Activated T-cell treated with anti-CD3 and anti-CD28 coated beads, Interleukin-2, amount 50 U/mL, for 4 hours (primary cell): Measurements from ENCODE around the gene SATB1. TPM values are rescaled to one million over a fixed set of nuclear protein-coding genes. Genes with fewer than 3 reads are reported as not detected.
"Not testable (repeated sequence)": the region's sequence is repeated elsewhere in the genome, so short reads cannot be mapped to it uniquely, and the experiment has no call there.

Source experiments
- ATAC-seq, 2 donors: fragments of 200-7000 bp; cut with Tn5 transposase; one replicate each; pipeline ENCODE4 v1.10.0; 2021
- DNase-seq: peaks from one replicate; pipeline ENCODE4 v3.0.0-alpha.2; 2020
- H3K27me3 Mint-ChIP-seq: one replicate; pipeline ENCODE4 v1.8.0; 2021; ENCODE audit warnings: low read depth, mixed read lengths
- H3K36me3 Mint-ChIP-seq: one replicate; pipeline ENCODE4 v1.8.0; 2022; ENCODE audit warnings: mixed read lengths; ENCODE audit not compliant: insufficient read depth
- H3K4me1 Mint-ChIP-seq: one replicate; pipeline ENCODE4 v1.8.0; 2021; ENCODE audit warnings: low read depth, mixed read lengths
- H3K4me3 Mint-ChIP-seq: one replicate; pipeline ENCODE4 v1.8.0; 2021; ENCODE audit warnings: mild to moderate bottlenecking, moderate library complexity, mixed read lengths
- H3K9me3 Mint-ChIP-seq: one replicate; pipeline ENCODE4 v1.8.0; 2021; ENCODE audit warnings: mixed read lengths
- total RNA-seq, 3 donors: library from RNA; stranded (reverse); gene quantifications; one replicate each; pipeline ENCODE4 v1.2.1, GENCODE V29; 2021

Gene SATB1
- total RNA-seq, 3 donors from 2014 or later = 209 to 239 (median 228) TPM

GRCh38 chr3:18343809-18344208 is 81.3 kb downstream of the SATB1 start:
- Mint-ChIP-seq H3K27me3 (no peaks in the 10 kb centered on the region), H3K36me3 (peaks cover 5% of the 10 kb centered on the region), H3K4me3 (no peak overlapping the region), H3K9me3 (no peaks in the 10 kb centered on the region), H3K4me1 (peaks cover 11% of the 10 kb centered on the region)
- DNase-seq (no peak), ATAC-seq (no peak)

GRCh38 chr3:18338827-18339514 is 86.2 kb downstream of the SATB1 start:
- no peak overlapping the region for H3K4me3 Mint-ChIP-seq
- ATAC-seq = no peak
- peaks cover 9% of the 10 kb centered on the region for H3K4me1 Mint-ChIP-seq
- no peaks in the 10 kb centered on the region for H3K27me3 Mint-ChIP-seq
- no peak for DNase-seq
- H3K9me3 Mint-ChIP-seq = no peaks in the 10 kb centered on the region
- H3K36me3 Mint-ChIP-seq = no peaks in the 10 kb centered on the region

GRCh38 chr3:18337231-18337630 is 87.9 kb downstream of the SATB1 start:
- no peak overlapping the region for H3K4me3 Mint-ChIP-seq
- no peaks in the 10 kb centered on the region for H3K36me3 Mint-ChIP-seq
- no peak for DNase-seq
- H3K4me1 Mint-ChIP-seq = peaks cover 9% of the 10 kb centered on the region
- no peak for ATAC-seq
- no peaks in the 10 kb centered on the region for H3K27me3 Mint-ChIP-seq
- H3K9me3 Mint-ChIP-seq = no peaks in the 10 kb centered on the region

DNA sequence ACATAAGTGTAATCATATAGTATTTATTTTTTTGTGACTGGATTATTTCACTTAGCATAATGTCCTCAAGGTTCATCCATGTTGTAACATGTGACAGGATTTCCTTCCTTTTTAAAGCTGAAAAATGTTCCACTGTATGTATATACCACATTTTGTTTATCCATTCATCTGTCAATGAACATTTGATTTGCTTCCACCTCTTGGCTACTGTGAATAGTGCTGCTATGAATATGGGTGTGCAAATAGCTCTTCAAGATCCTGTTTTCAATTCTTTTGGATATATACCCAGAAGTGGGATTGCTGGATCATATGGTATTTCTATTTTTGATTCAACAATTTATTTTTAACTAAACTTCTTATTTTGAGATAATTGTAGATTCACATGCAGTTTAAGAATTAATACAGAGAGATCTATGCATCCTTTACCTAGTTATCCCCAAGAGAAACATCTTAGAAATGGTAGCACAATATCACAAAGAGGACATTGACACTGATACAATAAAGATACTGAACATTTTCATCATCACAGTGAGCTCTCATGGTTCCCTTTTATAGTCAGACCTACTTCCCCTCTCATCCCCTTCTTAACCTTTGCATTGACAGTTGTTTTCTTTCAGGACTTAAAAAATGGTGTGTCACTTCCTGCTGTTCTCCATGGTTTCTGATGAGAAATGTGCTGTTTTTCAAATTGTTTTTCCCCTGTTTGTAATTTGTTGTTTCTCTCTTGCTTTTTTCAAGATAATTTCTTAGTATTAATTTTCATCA is 90.1 kb downstream of the SATB1 start:
- Mint-ChIP-seq H3K9me3 (no peaks in the 10 kb centered on the region), H3K36me3 (no peaks in the 10 kb centered on the region), H3K4me1 (peaks cover 9% of the 10 kb centered on the region), H3K27me3 (peaks cover 2% of the 10 kb centered on the region), H3K4me3 (no peak overlapping the region)
- no peak for DNase-seq
- ATAC-seq = no peak

- not testable (repeated sequence) for DNase-seq, H3K4me3 Mint-ChIP-seq, H3K36me3 Mint-ChIP-seq, H3K27me3 Mint-ChIP-seq, H3K9me3 Mint-ChIP-seq, H3K4me1 Mint-ChIP-seq, ATAC-seq
Observed at GRCh38 chr3:18330772-18331441, 94.2 kb downstream of the SATB1 start.

DNA sequence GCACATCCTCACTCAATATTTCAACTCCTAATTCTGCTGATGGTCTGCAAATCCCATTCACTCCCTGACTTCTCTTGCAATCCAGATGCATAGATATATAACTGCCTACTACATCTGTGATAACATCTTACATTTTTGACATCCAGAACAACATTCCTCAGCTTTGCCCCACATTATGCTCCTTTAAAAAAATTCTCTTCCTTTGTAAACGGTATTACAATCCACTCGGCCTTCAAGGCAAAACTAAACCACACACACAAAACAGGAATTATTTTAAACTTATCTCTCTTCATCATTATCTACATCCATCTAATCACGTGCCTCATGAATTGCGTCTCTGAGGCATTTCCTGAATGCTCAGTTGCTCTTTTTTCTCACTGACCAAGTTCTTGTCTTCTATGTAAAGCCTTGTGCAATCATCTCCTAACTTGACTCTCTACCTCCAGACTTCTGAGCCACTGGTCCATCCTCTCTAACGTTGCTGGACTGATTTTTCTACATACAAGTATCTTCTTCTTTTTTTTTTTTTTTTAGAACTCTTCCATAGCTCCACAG is 117.0 kb downstream of the SATB1 start:
- no peak overlapping the region for H3K4me3 Mint-ChIP-seq
- H3K36me3 Mint-ChIP-seq = no peaks in the 10 kb centered on the region
- ATAC-seq = no peak
- H3K4me1 Mint-ChIP-seq = no peaks in the 10 kb centered on the region
- no peaks in the 10 kb centered on the region for H3K9me3 Mint-ChIP-seq
- H3K27me3 Mint-ChIP-seq = no peaks in the 10 kb centered on the region
- no peak for DNase-seq

GRCh38 chr3:18307529-18307928 is 117.6 kb downstream of the SATB1 start:
- H3K4me3 Mint-ChIP-seq = no peak overlapping the region

GRCh38 chr3:18302517-18302916 is 122.6 kb downstream of the SATB1 start:
- ATAC-seq (no peak), DNase-seq (no peak)
- H3K4me3 Mint-ChIP-seq = no peak overlapping the region
- H3K27me3 Mint-ChIP-seq = no peaks in the 10 kb centered on the region
- H3K36me3 Mint-ChIP-seq = no peaks in the 10 kb centered on the region
- no peaks in the 10 kb centered on the region for H3K4me1 Mint-ChIP-seq
- H3K9me3 Mint-ChIP-seq = peaks cover 11% of the 10 kb centered on the region

More at GRCh38 chr3:18307529-18307928, 117.6 kb downstream of the SATB1 start:
- no peaks in the 10 kb centered on the region for H3K9me3 Mint-ChIP-seq
- no peaks in the 10 kb centered on the region for H3K27me3 Mint-ChIP-seq
- no peaks in the 10 kb centered on the region for H3K36me3 Mint-ChIP-seq
- ATAC-seq (no peak), DNase-seq (no peak)
- H3K4me1 Mint-ChIP-seq = no peaks in the 10 kb centered on the region

GRCh38 chr3:18301781-18302180 is 123.4 kb downstream of the SATB1 start:
- Mint-ChIP-seq H3K9me3 (peaks cover 19% of the 10 kb centered on the region), H3K4me1 (no peaks in the 10 kb centered on the region), H3K27me3 (no peaks in the 10 kb centered on the region), H3K36me3 (no peaks in the 10 kb centered on the region), H3K4me3 (no peak overlapping the region)
- DNase-seq (no peak), ATAC-seq (no peak)

DNA sequence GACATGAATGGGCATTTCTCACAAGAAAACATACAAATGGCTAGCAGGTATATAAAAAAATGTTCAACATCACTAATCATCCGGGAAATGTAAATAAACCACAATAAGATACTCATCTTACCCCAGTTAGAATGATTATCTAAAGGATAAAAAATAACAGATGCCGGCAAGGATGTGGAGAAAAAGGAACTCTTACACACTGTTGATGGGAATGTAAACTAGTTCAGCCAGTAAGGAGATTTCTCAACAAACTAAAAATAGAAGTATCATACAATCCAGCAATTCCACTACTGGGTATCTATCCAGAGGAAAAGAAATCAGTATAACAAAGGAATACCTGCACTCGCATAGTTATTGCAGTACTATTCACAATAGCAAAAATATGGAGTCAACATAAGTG is 124.2 kb downstream of the SATB1 start:
- H3K9me3 Mint-ChIP-seq = peaks cover 21% of the 10 kb centered on the region
- H3K4me3 Mint-ChIP-seq = no peak overlapping the region
- ATAC-seq = no peak
- H3K27me3 Mint-ChIP-seq = no peaks in the 10 kb centered on the region
- DNase-seq = no peak
- H3K4me1 Mint-ChIP-seq = no peaks in the 10 kb centered on the region
- H3K36me3 Mint-ChIP-seq = peaks cover under 1% of the 10 kb centered on the region

DNA sequence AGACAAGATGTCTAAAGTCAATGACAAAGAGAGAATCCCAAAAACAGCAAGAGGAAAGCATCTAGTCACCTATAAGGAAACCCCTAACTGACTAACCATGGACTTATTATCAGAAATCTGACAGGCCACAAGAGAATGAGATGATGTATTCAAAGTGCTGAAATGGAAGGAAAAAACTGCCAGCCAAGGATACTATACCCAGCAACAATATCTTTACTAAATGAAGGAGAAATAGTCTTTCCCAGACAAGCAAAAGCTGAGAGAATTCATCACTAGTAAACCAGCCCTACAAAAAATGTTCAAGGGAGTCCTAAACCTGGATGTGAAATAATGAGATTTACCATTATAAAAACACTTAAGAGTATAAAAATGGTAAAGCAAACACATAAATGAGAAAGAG is 128.0 kb downstream of the SATB1 start:
- ATAC-seq = no peak
- Mint-ChIP-seq H3K4me1 (no peaks in the 10 kb centered on the region), H3K4me3 (no peak overlapping the region), H3K36me3 (peaks cover 3% of the 10 kb centered on the region), H3K27me3 (no peaks in the 10 kb centered on the region), H3K9me3 (peaks cover 24% of the 10 kb centered on the region)
- no peak for DNase-seq
